Stimulated activated CD8-positive, alpha-beta memory T cell treated with anti-CD3 and anti-CD28 coated beads, Interleukin-15, amount 100 ng/mL, for 4 hours (primary cell): ENCODE results near the gene ECT2L.

ENCODE experiments used
- DNase-seq, 2 donors: peaks; one replicate each; pipeline ENCODE4 v3.0.0-alpha.2; 2020; ENCODE audit warnings: low read depth in 2 of 2

Gene ECT2L

GRCh38 chr6:138862456-138862855 lies 66.6 kb downstream of the ECT2L start:
- DNase-seq = no peak

- no peak for DNase-seq
Observed at GRCh38 chr6:138863321-138863720, 67.4 kb downstream of the ECT2L start.

DNA sequence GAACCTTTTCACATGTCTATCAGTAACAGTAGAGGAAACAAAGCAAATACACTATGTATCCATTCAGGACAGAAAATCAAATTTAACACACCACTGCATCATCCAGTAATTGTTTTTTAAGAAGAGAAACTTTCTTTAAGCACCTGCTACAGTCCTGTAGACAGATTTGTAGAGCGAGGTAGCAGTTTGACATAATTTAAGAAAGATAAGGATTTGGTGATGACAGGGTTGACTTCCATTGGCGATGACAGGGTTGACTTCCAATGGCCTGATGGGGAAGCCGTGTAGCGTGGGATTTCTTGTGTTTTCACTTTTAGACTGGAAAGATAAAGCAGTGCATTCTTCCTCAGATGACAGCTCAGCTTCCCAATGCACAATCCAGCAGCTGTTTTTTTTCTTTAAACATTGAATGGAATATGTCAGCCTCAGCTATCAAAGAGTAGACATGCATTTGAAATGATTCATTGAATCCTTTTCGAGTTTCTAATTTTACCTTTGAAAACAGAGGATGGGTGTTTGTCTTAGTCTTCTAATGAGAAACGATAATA lies 68.5 kb downstream of the ECT2L start:
- DNase-seq = no peak

GRCh38 chr6:138865480-138866109 lies 69.7 kb downstream of the ECT2L start:
- DNase-seq = no peak

DNA sequence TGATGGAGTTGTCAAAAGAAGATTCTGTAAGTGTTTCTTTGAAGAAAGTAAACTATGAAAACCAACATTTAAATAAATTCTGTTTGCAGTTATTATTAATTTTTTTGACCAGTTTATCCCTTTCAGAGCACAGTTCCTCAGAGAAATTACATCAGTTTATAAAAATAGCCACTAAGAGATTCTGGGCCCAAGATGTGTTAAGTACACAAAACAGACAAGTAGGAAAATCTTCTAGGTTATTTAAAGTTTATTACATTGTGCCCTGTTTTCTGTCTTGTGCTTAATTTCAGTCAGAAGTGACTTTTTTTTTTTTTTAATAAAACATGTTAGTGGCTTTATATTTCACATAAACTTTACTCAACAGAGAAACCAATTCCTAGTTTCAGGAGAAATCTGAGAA lies 72.3 kb downstream of the ECT2L start:
- DNase-seq = no peak

DNA sequence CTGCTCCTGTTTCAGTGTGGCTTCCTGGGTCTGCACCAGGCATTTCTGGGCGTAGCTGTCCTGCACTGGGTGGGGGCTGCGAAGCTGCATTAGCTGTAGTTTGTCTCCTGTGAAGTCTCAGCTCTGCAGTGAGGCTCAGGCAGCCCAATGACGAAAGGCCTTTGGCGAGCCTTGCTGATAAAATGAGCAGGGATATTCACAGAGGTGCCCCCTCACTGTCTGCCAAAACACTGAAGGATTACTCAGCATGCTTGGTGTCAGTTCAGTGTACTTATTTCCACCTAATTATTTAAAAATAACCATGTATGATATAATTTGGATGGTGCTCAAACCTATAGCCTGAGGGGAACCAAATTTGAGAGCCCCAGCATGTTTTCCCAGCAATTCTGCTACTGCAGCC lies 73.5 kb downstream of the ECT2L start:
- no peak for DNase-seq

- no peak for DNase-seq
Observed at GRCh38 chr6:138873191-138873590, 77.3 kb downstream of the ECT2L start.

DNA sequence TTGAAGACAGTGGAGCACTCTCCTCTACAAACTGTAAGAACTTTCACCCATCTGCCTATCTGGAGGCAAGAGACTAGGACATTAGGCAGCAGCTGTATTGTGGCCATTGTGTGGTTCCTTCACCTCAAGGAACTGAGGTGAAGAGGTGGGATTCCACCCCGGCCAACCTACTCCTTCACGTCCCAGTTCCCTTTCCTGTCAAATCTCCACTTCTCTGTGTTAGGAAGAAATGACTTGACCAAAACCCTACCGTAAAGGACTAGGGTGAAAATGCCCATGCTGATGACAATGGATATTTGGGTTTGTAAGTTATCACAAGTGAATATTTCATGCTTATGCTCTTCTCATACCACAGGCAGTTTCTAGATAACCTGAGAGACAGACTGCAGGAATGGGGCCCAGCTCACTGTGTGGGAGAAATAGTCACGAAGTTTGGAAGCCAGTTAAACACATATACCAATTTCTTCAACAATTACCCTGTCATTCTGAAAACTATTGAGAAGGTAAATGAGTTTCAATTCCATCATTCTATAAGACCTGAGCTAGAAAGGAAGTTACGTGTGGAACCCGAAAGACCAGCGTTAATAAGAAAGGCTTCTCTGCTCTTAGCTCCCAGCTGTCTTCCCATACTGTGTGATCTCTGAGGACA lies 86.6 kb downstream of the ECT2L start:
- DNase-seq = no peak

DNA sequence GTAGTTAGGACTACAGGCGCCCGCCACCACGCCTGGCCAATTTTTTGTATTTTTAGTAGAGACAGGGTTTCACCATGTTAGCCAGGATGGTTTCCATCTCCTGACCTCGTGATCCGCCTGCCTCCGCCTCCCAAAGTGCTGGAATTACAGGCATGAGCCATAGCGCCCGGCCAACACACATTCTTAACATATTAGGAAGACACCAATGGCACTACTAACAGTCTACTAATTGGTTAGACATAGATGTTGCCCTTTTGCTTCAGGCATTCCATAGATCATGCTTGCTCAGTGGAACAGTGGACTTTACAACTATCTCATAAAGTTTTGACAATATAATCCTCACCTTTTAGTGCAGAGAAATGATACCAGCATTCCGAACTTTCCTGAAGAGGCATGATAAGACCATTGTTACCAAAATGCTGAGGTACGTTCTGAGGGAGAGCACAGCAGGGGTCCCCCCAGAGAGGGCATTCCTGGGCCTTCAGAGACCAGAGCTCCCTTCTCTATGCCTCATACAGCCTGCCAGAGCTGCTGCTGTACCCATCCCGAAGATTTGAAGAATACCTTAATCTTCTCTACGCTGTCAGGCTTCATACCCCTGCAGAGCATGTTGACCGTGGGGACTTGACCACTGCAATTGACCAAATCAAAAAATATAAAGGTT lies 89.4 kb downstream of the ECT2L start:
- no peak for DNase-seq

GRCh38 chr6:138891255-138891986 lies 95.5 kb downstream of the ECT2L start:
- no peak for DNase-seq

DNA sequence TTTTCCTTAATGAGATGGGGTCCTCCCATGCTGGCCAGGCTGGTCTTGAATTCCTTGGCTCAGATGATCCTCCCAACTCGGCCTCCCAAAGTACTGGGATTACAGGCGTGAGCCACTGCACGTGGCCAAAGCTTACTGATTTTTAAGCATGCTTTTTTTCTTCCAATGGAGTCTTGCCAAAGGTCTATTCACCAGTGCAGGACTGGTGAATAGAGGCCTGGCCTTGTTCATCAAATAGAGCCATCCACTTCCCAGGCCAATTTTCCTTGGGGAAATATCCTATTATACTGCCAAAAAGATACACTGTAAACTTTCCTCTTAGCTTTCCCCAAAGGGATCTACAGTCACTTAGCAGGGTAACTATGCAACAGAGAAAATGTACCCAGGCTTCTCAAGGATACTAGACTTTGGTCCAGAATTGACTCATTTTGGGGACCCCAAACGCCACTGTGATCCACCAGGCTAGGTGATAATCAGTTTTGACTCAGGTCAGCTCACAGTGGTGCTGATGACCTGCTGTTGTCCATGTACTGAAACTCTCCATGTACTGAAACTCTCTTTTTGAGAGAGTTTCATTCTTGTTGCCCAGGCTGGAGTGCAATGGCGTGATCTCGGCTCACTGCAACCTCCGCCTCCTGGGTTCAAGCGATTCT lies 100.3 kb downstream of the ECT2L start:
- no peak for DNase-seq

GRCh38 chr6:138897031-138897430 lies 101.1 kb downstream of the ECT2L start:
- no peak for DNase-seq

GRCh38 chr6:138907167-138907566 lies 111.3 kb downstream of the ECT2L start:
- no peak for DNase-seq

DNA sequence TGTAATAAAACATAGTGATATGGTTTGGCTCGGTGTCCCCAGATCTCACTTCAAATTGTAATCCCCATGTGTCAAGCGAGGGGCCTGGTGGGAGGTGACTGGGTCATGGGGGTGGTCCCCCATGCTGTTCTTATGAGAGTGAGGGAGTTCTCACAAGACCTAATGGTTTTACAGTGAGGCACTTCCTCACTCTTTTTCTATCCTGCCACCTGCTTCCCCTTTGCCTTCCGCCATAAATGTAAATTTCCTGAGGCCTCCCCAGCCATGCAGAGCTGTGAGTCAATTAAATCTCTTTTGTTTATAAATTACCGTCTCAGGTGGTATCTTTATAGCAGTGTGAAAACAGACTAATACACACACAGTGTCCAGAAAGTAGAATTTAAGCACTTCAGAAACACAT lies 113.6 kb downstream of the ECT2L start:
- no peak for DNase-seq

DNA sequence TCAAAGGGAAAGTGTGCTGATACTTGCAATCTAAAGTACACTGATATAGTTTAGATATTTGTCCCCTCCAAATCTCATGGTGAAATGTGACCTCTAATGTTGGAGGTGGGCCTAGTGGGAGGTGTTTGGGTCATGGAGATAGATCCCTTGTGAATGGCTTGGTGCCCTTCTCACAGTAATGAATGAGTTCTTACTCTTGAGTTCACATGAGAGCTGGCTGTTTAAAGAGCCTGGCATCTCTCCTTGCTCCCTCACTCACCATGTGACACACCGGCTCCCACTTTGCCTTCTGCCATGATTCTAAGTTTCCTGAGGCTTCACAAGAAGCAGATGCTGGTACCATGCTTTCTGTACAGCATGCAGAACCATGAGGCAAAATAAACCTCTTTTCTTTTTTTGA lies 114.1 kb downstream of the ECT2L start:
- DNase-seq = no peak

DNA sequence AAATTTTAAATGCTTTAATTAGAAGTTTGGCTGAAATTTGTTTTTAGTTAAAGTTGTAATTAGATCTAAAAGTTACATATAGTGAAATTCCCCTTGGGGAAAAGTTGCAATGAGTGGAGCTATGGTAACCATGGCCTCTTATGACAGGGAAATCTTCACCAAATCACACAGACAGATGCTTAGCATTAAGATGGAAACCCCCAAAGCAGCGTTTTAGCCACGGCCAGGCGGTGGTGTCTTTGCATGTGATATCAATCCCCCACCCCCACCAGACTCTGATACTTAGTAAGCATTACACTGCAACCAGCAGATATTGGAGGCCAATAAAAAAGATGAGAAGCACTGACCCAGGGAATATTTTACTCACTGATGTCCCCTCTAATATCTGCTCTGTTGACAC lies 116.4 kb downstream of the ECT2L start:
- no peak for DNase-seq

DNA sequence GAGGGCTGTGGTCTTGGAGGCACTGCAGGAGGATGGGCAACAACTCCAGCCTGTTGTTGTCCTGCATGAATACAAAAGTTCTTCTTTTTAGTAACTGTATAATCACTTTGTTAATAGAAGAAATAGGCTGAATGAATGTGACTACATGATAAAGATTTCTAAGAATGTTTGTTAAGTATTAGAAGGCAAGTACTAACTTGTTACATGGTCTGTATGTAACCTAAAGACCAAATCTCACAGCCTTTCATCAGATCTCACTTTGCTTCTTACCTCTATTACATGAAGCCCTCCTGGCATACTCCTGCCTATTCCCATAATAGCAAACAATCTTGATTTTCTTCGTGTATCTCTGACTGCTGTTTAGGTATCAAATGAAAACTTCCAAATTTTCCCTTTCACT lies 118.8 kb downstream of the ECT2L start:
- DNase-seq = no peak

DNA sequence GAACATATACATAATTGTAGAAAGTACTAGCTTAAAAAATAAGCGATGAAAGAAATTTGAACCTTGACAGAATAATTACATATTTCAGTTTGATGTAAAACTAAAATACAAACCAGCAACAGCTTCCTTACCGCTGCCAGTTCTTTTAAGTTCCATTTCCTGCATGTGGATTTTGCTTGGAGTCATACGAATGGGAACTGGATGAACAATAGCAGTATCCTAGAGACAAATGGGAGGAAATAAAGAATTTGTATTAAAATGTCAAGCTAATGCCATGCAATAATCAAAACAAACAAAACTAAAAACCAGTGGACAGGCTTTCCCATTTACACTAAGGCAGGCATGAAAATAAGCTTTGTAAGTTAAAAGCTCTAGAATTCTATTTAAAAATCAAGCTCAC lies 125.0 kb downstream of the ECT2L start:
- no peak for DNase-seq

DNA sequence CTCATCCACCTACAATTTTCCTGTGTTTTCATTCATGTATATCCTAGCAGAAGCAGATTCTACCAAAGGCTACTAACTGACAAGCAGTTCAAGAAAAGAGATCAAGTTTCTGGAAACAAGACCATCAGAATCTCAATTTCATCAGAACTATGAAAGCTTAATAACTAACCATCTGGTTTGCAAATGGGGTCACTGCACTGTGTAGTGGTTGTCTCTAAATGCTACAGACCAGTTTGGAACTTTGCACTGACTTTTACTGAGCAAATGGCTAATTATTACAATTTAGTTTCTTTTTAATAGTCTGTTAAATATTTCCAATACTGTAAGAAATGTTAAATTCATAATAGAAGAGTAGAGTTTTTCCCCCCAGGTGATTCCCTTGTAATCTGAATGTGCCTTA lies 127.7 kb downstream of the ECT2L start:
- no peak for DNase-seq

DNA sequence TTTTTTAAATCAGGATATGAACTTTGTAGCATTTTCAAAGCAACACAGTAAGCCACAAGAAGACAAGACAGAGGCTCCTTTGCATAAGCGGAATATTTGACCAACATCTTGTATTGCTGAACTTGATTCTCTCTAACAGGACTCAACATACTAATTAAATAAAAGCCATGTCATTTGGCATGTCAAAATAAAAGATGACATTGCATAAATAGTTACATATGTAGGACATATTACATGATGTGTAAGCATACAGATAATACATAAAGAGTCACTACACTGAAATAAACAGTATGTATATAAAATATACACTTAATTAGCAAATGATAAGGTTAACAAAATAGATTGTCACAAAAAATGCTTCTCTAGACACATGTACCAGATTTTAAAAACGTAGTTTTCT lies 129.9 kb downstream of the ECT2L start:
- no peak for DNase-seq

- no peak for DNase-seq
Observed at GRCh38 chr6:138926579-138926978, 130.7 kb downstream of the ECT2L start.

GRCh38 chr6:138931660-138932059 lies 135.8 kb downstream of the ECT2L start:
- DNase-seq = no peak
